GM10266 (cell line): ENCODE data around the gene CTSZ.

Experiments
- DNase-seq: peaks from one replicate; pipeline ENCODE4 v3.0.0; 2012; ENCODE audit errors: extremely low spot score
- TF ChIP-seq, protein P1 (sequence below): IDR thresholded peaks from 2 replicates; pipeline ENCODE4 v1.5.1; 2012; ENCODE audit warnings: mild to moderate bottlenecking, low read depth; ENCODE audit not compliant: control insufficient read depth, insufficient read depth; ENCODE audit errors: missing control alignments

CTSZ gene

DNA sequence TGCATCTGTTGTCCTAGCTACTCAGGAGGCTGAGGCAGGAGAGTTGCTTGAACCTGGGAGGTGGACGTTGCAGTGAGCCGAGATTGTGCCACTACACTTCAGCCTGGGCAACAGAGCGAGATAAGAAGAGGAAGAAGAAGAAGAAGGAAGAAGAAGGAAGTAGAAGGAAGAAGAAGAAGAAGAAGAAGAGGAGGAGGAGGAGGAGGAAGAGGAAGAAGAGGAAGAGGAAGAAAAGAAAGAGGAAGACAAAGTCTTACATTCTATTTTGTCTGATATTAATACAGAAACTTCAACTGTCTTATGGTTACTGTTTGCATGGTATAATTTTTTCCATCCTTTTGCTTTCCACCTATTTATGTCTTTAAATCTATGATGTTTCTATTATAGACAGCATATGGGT, 33.2 kb downstream of the CTSZ start:
- TF ChIP-seq, protein P1, sequence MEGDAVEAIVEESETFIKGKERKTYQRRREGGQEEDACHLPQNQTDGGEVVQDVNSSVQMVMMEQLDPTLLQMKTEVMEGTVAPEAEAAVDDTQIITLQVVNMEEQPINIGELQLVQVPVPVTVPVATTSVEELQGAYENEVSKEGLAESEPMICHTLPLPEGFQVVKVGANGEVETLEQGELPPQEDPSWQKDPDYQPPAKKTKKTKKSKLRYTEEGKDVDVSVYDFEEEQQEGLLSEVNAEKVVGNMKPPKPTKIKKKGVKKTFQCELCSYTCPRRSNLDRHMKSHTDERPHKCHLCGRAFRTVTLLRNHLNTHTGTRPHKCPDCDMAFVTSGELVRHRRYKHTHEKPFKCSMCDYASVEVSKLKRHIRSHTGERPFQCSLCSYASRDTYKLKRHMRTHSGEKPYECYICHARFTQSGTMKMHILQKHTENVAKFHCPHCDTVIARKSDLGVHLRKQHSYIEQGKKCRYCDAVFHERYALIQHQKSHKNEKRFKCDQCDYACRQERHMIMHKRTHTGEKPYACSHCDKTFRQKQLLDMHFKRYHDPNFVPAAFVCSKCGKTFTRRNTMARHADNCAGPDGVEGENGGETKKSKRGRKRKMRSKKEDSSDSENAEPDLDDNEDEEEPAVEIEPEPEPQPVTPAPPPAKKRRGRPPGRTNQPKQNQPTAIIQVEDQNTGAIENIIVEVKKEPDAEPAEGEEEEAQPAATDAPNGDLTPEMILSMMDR: no peak
- no peak for DNase-seq

DNA sequence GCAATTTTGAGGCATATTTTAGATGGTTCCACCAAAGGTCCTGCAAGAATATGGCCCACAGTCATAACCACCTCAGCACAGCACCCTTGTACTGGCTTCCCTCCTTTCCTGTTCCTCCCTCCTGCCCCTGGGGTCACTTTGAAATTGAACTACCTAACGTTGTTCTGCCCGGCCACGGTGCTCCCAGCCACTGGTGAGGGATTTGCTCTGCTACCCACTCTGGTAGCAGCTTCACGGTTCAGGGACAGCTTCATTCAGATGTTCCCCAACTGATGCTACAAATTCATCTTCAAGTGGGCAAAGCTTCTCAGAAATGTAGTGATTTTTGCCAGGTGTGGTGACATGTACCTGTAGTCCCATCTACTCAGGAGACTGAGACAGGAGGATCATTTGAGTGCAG, 33.9 kb downstream of the CTSZ start:
- TF ChIP-seq, protein P1: no peak
- no peak for DNase-seq

DNA sequence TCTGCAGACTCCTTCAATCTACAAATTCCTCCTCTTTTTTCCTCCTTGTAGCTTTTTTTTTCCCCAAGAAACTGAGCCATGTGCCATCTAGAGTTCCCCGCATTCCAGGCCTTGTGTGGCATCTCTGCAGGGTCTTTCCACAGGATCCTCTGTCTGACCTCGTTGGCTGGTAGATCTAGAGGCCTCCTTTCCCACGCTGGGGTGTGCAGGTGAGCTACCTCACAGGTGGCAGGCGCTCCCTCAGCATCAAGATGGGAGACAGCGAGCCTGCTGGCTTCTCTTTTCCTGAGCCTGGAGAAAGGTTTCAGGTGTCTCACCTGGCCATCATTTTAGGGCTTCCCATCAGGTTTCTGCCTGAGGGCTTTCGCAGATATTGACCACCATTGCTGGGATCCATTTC, 35.6 kb downstream of the CTSZ start:
- no peak for DNase-seq
- TF ChIP-seq, protein P1: no peak

DNA sequence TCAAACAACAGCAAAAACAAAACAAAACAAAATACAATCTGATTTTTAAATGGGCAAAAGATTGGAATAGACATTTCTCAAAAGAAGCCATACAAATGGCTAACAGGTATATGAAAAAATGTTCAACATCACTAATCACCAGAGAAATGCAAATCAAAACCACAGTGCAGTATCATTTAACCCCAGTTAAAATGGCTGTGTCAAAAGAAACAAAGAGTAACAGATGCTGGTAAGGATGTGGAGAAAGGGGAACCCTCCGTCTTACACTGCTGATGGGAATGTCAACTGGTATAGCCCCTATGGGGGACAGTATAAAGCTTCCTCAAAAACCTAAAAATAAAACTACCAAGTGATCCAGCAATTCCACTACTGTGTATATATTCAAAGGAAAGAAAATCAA, 36.9 kb downstream of the CTSZ start:
- DNase-seq: no peak
- TF ChIP-seq, protein P1: no peak

DNA sequence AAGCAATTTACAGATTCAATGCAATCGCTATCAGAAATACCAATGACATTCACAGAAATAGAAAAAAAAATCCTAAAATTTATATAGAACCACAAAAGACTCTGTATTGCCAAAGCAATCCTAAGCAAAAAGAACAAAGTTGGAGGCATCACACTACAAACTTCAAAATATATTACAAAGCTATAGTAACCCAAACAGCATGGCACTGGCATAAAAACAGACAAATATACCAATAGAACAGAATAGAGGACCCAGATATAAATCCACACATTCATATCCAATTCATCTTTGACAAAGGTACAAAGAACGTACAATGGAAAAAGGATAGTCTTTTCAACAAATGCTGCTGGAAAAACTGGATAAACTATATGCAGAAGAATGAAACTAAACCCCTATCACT, 37.6 kb downstream of the CTSZ start:
- TF ChIP-seq, protein P1: no peak
- DNase-seq: no peak

DNA sequence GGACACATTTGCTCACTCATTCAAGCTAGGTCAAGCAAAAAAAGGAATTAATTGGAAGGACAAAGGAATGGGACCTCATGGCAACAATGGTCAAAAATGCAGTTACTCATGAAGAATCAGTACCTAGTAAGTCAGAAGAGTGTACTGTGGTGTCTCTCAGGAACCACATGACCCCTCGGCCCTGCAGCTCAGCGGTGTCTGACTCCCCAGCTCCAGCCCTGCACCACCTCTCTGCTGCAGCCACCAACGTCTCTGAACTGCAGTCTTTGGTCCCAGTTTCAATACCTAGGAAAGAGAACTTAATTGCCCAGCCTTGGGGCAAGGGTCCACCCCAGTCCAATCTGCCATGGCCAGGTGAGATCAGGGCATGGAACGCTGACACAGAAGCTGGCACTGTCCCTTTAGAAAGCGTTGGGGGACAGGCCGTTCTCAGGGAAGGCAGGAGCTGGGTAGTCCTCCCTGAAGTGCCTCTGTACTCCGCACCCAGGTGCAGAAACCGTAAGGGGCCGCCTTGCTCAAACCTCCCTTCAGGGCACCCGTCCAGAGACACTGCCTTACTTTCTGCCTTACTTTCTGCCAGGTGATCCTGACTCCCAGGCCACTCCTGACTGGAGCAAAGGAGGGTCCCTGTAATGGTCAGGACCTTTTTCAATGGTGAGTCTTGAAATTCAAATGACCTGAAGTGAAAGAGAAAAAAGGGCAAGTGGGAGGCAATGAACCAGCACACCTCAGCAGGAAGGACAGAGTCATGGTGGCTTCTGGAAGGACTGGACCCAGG, 39.2 kb downstream of the CTSZ start:
- no peak for DNase-seq

More for the DNA sequence above, 39.2 kb downstream of the CTSZ start:
- TF ChIP-seq, protein P1: no peak
